Trophoblast cell (in vitro differentiated cells and primary cell): ENCODE data around the gene TMEM270.
A peak's percentile ranks its signal among the peaks of the same experiment; 100 is the strongest.

Experiments used
- DNase-seq, 2 donors: peaks; one replicate each; pipeline ENCODE4 v3.0.0-alpha.2; 2016
- H2AFZ ChIP-seq: 2 replicates; pipeline ENCODE4 v1.6.1; 2013; ENCODE audit warnings: low read length, moderate library complexity, mild to moderate bottlenecking; ENCODE audit not compliant: insufficient read depth, poor library complexity
- H2AK5ac ChIP-seq: 2 replicates; pipeline ENCODE4 v1.6.1; 2013; ENCODE audit warnings: mild to moderate bottlenecking, low read length
- H2BK120ac ChIP-seq: 2 replicates; pipeline ENCODE4 v1.6.1; 2013; ENCODE audit warnings: low read length, mild to moderate bottlenecking, moderate library complexity; ENCODE audit not compliant: insufficient read depth, poor library complexity
- H2BK12ac ChIP-seq: 2 replicates; pipeline ENCODE4 v1.6.1; 2013; ENCODE audit warnings: mild to moderate bottlenecking, low read length, moderate library complexity
- H2BK5ac ChIP-seq: 2 replicates; pipeline ENCODE4 v1.6.1; 2013; ENCODE audit warnings: low read length, low read depth, moderate library complexity, mild to moderate bottlenecking; ENCODE audit not compliant: poor library complexity
- H3K14ac ChIP-seq: 2 replicates; pipeline ENCODE4 v1.6.1; 2013; ENCODE audit warnings: mild to moderate bottlenecking, low read length
- H3K18ac ChIP-seq: 2 replicates; pipeline ENCODE4 v1.6.1; 2013; ENCODE audit warnings: mild to moderate bottlenecking, low read length
- H3K23ac ChIP-seq: 2 replicates; pipeline ENCODE4 v1.6.1; 2013; ENCODE audit warnings: low read length
- H3K27ac ChIP-seq: 2 replicates; pipeline ENCODE4 v1.5.1; 2013; ENCODE audit warnings: low read depth, mild to moderate bottlenecking, inconsistent platforms, low read length, moderate library complexity
- H3K27me3 ChIP-seq: 2 replicates; pipeline ENCODE4 v1.6.1; 2013; ENCODE audit warnings: inconsistent platforms, mild to moderate bottlenecking, low read length, moderate library complexity; ENCODE audit not compliant: insufficient read depth
- H3K36me3 ChIP-seq, 2 experiments: 1 replicate in 1 of 2; 2 replicates in 1 of 2; pipeline ENCODE4 v1.6.1; 2013; ENCODE audit warnings: low read length in 2 of 2, mild to moderate bottlenecking in 2 of 2, moderate library complexity in 1 of 2; ENCODE audit not compliant: insufficient read depth in 2 of 2, control insufficient read depth in 1 of 2
- H3K4ac ChIP-seq: 2 replicates; pipeline ENCODE4 v1.6.1; 2013; ENCODE audit warnings: low read depth, mild to moderate bottlenecking, low read length, moderate library complexity
- H3K4me1 ChIP-seq, 2 experiments: 1 replicate in 1 of 2; 2 replicates in 1 of 2; pipeline ENCODE4 v1.6.1; 2013; ENCODE audit warnings: low read length in 2 of 2, mild to moderate bottlenecking in 2 of 2, moderate library complexity in 1 of 2; ENCODE audit not compliant: insufficient read depth in 2 of 2, control insufficient read depth in 1 of 2
- H3K4me2 ChIP-seq: 2 replicates; pipeline ENCODE4 v1.6.1; 2013; ENCODE audit warnings: inconsistent platforms, mild to moderate bottlenecking, low read length, moderate library complexity
- H3K4me3 ChIP-seq: 2 replicates; pipeline ENCODE4 v1.5.1; 2013; ENCODE audit warnings: mild to moderate bottlenecking, low read depth, low read length, inconsistent platforms
- H3K79me1 ChIP-seq: one replicate; pipeline ENCODE4 v1.6.1; 2013; ENCODE audit warnings: low read length
- H3K79me2 ChIP-seq: 2 replicates; pipeline ENCODE4 v1.6.1; 2013; ENCODE audit warnings: low read length, mild to moderate bottlenecking; ENCODE audit not compliant: control insufficient read depth, insufficient read depth, poor library complexity
- H3K9ac ChIP-seq: 2 replicates; pipeline ENCODE4 v1.6.1; 2013; ENCODE audit warnings: mild to moderate bottlenecking, low read length
- H3K9me3 ChIP-seq: 2 replicates; pipeline ENCODE4 v1.6.1; 2013; ENCODE audit warnings: low read depth, mild to moderate bottlenecking, control low read depth, inconsistent platforms, low read length; ENCODE audit not compliant: insufficient read depth
- H4K12ac ChIP-seq: 2 replicates; pipeline ENCODE4 v1.6.1; 2013; ENCODE audit warnings: low read depth, mild to moderate bottlenecking, low read length, moderate library complexity
- H4K8ac ChIP-seq: 2 replicates; pipeline ENCODE4 v1.6.1; 2013; ENCODE audit warnings: low read depth, mild to moderate bottlenecking, low read length, moderate library complexity
- H4K91ac ChIP-seq: one replicate; pipeline ENCODE4 v1.6.1; 2013; ENCODE audit warnings: low read depth, mild to moderate bottlenecking, low read length, moderate library complexity
- WGBS: extraction: QIAGEN DNeasy Blood & Tissue Kit; methylation state at CpG from one replicate; pipeline ENCODE4 v1.1.7; 2013; ENCODE audit warnings: missing lambda C conversion rate; ENCODE audit not compliant: insufficient read length, insufficient coverage; ENCODE audit errors: extremely low coverage; 5-methylcytosine and 5-hydroxymethylcytosine counted together

TMEM270 gene

DNA sequence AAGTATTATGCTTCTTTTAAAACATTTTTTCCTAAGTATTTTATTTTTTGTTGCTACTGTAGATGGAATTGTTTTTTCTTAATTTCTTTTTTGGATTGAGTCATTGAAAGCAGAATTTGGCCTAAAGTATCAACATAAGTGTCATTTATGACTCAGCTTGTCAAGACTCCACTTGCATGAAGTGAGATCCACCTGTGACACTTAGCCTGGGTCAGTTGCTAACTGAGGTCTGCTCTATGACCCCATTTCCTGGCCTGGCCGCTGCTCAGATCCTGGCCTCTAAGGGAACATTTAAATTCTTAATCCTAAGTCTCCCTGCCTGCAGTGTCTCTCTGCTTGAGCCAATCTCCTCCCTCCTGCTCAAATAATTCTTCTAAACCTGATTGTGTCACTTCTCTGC lies 35.5 kb downstream of the TMEM270 start:
- Histone ChIP-seq H3K4me2 (no peak overlapping the region), H3K4me1 (peaks cover 6 to 19% of the 10 kb centered on the region in 2 experiments), H4K91ac (no peak overlapping the region), H2BK5ac (no peak overlapping the region), H3K79me2 (no peaks in the 10 kb centered on the region), H3K9me3 (peaks cover 2% of the 10 kb centered on the region), H3K79me1 (no peaks in the 10 kb centered on the region), H3K36me3 (no peaks in the 10 kb centered on the region), H3K4ac (no peak overlapping the region), H3K27ac (no peak overlapping the region), H3K18ac (no peak overlapping the region), H4K12ac (no peak overlapping the region), H3K9ac (no peak overlapping the region), H2BK12ac (no peak overlapping the region), H3K14ac (no peak overlapping the region), H3K27me3 (no peaks in the 10 kb centered on the region), H4K8ac (no peak overlapping the region), H2AFZ (no peak overlapping the region), H2BK120ac (no peak overlapping the region), H3K23ac (no peak overlapping the region), H3K4me3 (no peak overlapping the region), H2AK5ac (no peak overlapping the region)
- no CpG with 5 or more reads among the region's 1 CpG for WGBS
- peak; percentile 12 to 16 for DNase-seq

GRCh38 chr7:73899731-73900142 lies 38.8 kb downstream of the TMEM270 start:
- no peak overlapping the region for H2BK12ac ChIP-seq
- no peak overlapping the region for H3K14ac ChIP-seq
- H4K91ac ChIP-seq = no peak overlapping the region
- no peak overlapping the region for H3K4me3 ChIP-seq
- WGBS = no CpG with 5 or more reads among the region's 15 CpGs
- H2AFZ ChIP-seq = no peak overlapping the region
- peaks cover 6 to 17% of the 10 kb centered on the region in 2 experiments for H3K4me1 ChIP-seq
- no peak overlapping the region for H4K8ac ChIP-seq
- peaks cover 2% of the 10 kb centered on the region for H3K9me3 ChIP-seq
- H3K18ac ChIP-seq = no peak overlapping the region
- H3K79me1 ChIP-seq = no peaks in the 10 kb centered on the region
- no peak overlapping the region for H3K4ac ChIP-seq
- H3K36me3 ChIP-seq = no peaks in the 10 kb centered on the region
- H3K27ac ChIP-seq = no peak overlapping the region
- no peak overlapping the region for H4K12ac ChIP-seq
- no peaks in the 10 kb centered on the region for H3K79me2 ChIP-seq
- no peak overlapping the region for H3K4me2 ChIP-seq
- H2BK120ac ChIP-seq = no peak overlapping the region
- no peak overlapping the region for H3K23ac ChIP-seq
- no peak overlapping the region for H3K9ac ChIP-seq
- peak; percentile 85 to 89 for DNase-seq
- no peaks in the 10 kb centered on the region for H3K27me3 ChIP-seq
- no peak overlapping the region for H2BK5ac ChIP-seq
- no peak overlapping the region for H2AK5ac ChIP-seq

- no peak overlapping the region for H4K12ac ChIP-seq
- H3K9me3 ChIP-seq = peaks cover 2% of the 10 kb centered on the region
- H3K23ac ChIP-seq = no peak overlapping the region
- H3K4me1 ChIP-seq = peaks cover 2 to 12% of the 10 kb centered on the region in 2 experiments
- WGBS = no CpG with 5 or more reads among the region's 5 CpGs
- H3K27ac ChIP-seq = no peak overlapping the region
- no peak overlapping the region for H3K14ac ChIP-seq
- no peak overlapping the region for H2AK5ac ChIP-seq
- no peak overlapping the region for H3K9ac ChIP-seq
- H2BK12ac ChIP-seq = no peak overlapping the region
- no peak overlapping the region for H4K91ac ChIP-seq
- no peak overlapping the region for H3K4me3 ChIP-seq
- H3K4ac ChIP-seq = no peak overlapping the region
- peak; percentile 72 to 74 for DNase-seq
- no peaks in the 10 kb centered on the region for H3K79me2 ChIP-seq
- no peaks in the 10 kb centered on the region for H3K79me1 ChIP-seq
- no peak overlapping the region for H2BK120ac ChIP-seq
- no peak overlapping the region for H2AFZ ChIP-seq
- no peaks in the 10 kb centered on the region for H3K36me3 ChIP-seq
- no peak overlapping the region for H3K4me2 ChIP-seq
- H4K8ac ChIP-seq = no peak overlapping the region
- no peak overlapping the region for H3K18ac ChIP-seq
- H2BK5ac ChIP-seq = no peak overlapping the region
- H3K27me3 ChIP-seq = no peaks in the 10 kb centered on the region
Observed at GRCh38 chr7:73900286-73900685, 39.3 kb downstream of the TMEM270 start.

DNA sequence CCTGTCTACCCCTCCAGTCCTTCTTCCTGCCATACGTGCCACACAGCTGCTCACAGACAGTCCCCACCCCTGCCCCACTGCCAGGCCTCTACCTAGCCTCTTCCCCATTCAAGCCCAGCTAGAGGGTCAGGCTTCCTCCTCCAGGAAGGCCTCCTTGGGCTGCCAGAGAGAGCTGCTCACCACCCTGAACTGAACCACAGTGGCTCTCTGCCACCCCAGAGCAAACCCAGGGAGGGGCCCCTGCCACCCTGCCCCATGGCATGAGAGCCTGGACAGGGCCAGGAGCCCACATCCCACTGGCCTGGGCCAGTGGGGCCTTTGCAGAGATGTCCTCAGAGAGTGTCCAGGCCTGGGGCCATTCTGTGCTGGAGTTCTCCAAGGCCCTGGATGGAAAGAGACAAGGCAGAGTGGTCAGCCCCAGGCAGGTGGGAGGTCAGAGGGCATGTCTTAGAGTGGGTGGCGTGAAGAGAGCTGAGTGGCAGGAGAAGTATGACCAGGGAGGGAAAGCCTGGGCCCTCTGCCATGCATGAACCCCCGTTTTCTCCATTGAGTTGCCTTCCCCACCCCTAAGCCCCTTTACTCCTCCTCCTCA lies 40.4 kb downstream of the TMEM270 start:
- Histone ChIP-seq H4K8ac (no peak overlapping the region), H3K27me3 (no peaks in the 10 kb centered on the region), H3K36me3 (no peaks in the 10 kb centered on the region), H2BK12ac (no peak overlapping the region), H3K4ac (no peak overlapping the region), H3K9me3 (peaks cover 2% of the 10 kb centered on the region), H3K4me2 (no peak overlapping the region), H3K27ac (no peak overlapping the region), H3K79me2 (no peaks in the 10 kb centered on the region), H3K4me1 (peaks cover 2 to 11% of the 10 kb centered on the region in 2 experiments), H2AK5ac (no peak overlapping the region), H3K9ac (no peak overlapping the region), H3K79me1 (no peaks in the 10 kb centered on the region), H2AFZ (no peak overlapping the region), H3K18ac (no peak overlapping the region), H2BK5ac (no peak overlapping the region), H4K91ac (no peak overlapping the region), H3K4me3 (no peak overlapping the region), H3K14ac (no peak overlapping the region), H4K12ac (no peak overlapping the region), H3K23ac (no peak overlapping the region), H2BK120ac (no peak overlapping the region)
- no peak for DNase-seq
- no CpG with 5 or more reads among the region's 3 CpGs for WGBS
